Testis (tissue), 2 donors: ENCODE results near the gene PLRG1.

Source experiments
- CTCF ChIP-seq, 3 experiments: fragments of 450-650 bp in 2 of 3; fragments of 200-600 bp in 1 of 3; sonication (generic) in 1 of 3; IDR thresholded peaks; one replicate each; pipeline ENCODE4 v1.5.1; 2016 to 2019; ENCODE audit warnings: antibody characterized with exemption in 3 of 3, mild to moderate bottlenecking in 2 of 3, moderate library complexity in 1 of 3
- POLR2A ChIP-seq: fragments of 450-650 bp; IDR thresholded peaks from one replicate; pipeline ENCODE4 v1.6.1; 2017; ENCODE audit warnings: antibody characterized with exemption, mild to moderate bottlenecking, moderate library complexity

DNA sequence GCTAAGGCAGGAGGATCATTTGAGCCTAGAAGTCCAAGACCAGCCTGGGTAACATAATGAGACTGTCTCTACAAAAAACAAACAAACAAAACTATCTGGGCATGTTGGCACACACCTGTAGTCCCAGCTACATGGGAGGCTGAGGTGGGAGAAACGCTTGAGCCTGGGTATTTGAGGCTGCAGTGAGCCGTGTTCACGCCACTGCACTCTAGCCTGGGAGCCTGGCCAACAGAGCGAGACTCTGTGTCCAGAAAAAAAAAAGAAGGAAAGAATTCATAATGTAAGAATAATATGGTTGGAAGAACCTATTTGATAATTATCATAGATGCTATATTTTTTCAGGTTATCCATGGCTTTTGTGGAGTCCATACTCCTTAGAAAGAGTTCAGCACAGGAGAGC, 32.6 kb downstream of the PLRG1 start:
- TF ChIP-seq CTCF (IDR thresholded peaks at IDR 0.05) (no peak), POLR2A (no peak)
